HepG2 (cell line): Measurements from ENCODE around the gene INSR. TPM values are rescaled to one million over a fixed set of nuclear protein-coding genes. Genes with fewer than 3 reads are reported as not detected.
A peak's percentile ranks its signal among the peaks of the same experiment; 100 is the strongest.

Experiments
- HOXA3 ChIP-seq: sonication (generic); formaldehyde crosslinking; IDR thresholded peaks from 2 replicates; pipeline ENCODE4 v1.5.0; 2020; ENCODE audit warnings: missing genetic modification reagents
- MEF2D ChIP-seq: sonication (generic); formaldehyde crosslinking; IDR thresholded peaks from 2 replicates; pipeline ENCODE4 v1.5.1; 2020; ENCODE audit warnings: mild to moderate bottlenecking, missing genetic modification reagents
- NR2F1 ChIP-seq, 2 experiments: fragments of 450-650 bp in 1 of 2; formaldehyde crosslinking in 1 of 2; IDR thresholded peaks; 2 replicates each; pipeline versions ENCODE4 v1.5.0 to v1.6.1; 2016 to 2020; ENCODE audit warnings: mild to moderate bottlenecking in 1 of 2, missing compliant biosample characterization in 1 of 2, missing genetic modification reagents in 1 of 2, moderate library complexity in 1 of 2
- NR2F2 ChIP-seq: IDR thresholded peaks from 2 replicates; pipeline ENCODE4 v1.6.1; 2012; ENCODE audit warnings: low read depth, inconsistent platforms, borderline replicate concordance
- SMAD3 ChIP-seq: sonication (generic); formaldehyde crosslinking; IDR thresholded peaks from 2 replicates; pipeline ENCODE4 v1.4.0; 2020; ENCODE audit warnings: missing genetic modification reagents
- SMARCC2 ChIP-seq: fragments of 450-650 bp; IDR thresholded peaks from 2 replicates; pipeline ENCODE4 v1.6.1; 2017; ENCODE audit warnings: antibody characterized with exemption, mild to moderate bottlenecking
- SOX6 ChIP-seq, 2 experiments: fragments of 450-650 bp in 1 of 2; sonication (generic) in 1 of 2; formaldehyde crosslinking in 1 of 2; IDR thresholded peaks; 2 replicates each; pipeline versions ENCODE4 v1.4.0 to v1.6.1; 2017 to 2020; ENCODE audit warnings: antibody characterized with exemption in 1 of 2, mild to moderate bottlenecking in 1 of 2, missing genetic modification reagents in 1 of 2
- ZBTB3 ChIP-seq: sonication (generic); formaldehyde crosslinking; IDR thresholded peaks from 2 replicates; pipeline ENCODE4 v1.4.0; 2020; ENCODE audit warnings: low read depth, mild to moderate bottlenecking, moderate library complexity, missing genetic modification reagents, borderline replicate concordance
- ZKSCAN8 ChIP-seq: IDR thresholded peaks from 2 replicates; pipeline ENCODE4 v1.6.1; 2016; ENCODE audit warnings: borderline replicate concordance, missing genetic modification reagents, missing compliant biosample characterization
- ZNF432 ChIP-seq: sonication (generic); formaldehyde crosslinking; IDR thresholded peaks from 2 replicates; pipeline ENCODE4 v1.5.0; 2020; ENCODE audit warnings: missing genetic modification reagents, mild to moderate bottlenecking, borderline replicate concordance
- ZNF558 ChIP-seq: sonication (generic); formaldehyde crosslinking; IDR thresholded peaks from 2 replicates; pipeline ENCODE4 v1.9.0; 2022; ENCODE audit warnings: mild to moderate bottlenecking, missing genetic modification reagents, borderline replicate concordance
- ZNF780A ChIP-seq: sonication (generic); formaldehyde crosslinking; IDR thresholded peaks from 2 replicates; pipeline ENCODE4 v1.8.0; 2022; ENCODE audit warnings: mild to moderate bottlenecking, missing genetic modification reagents, moderate library complexity
- polyA plus RNA-seq, 8 experiments: library from polyadenylated mRNA; depleted of rRNA in 3 of 8; stranded (reverse) in 7 of 8; unstranded in 1 of 8; fragments of >200 nt; fragmentation: Illumina TruSeq in 4 of 8; extraction: Trizol in 4 of 8; gene quantifications; 2 replicates each; pipeline versions ENCODE4 v1.2.1 to v1.2.3, GENCODE V29; 2011 to 2016; ENCODE audit warnings: low read depth in 4 of 8, missing spikeins in 1 of 8, mixed read lengths in 1 of 8; ENCODE audit not compliant: insufficient read depth in 1 of 8
- total RNA-seq, 5 experiments: library from RNA; depleted of rRNA; stranded (reverse); fragments of >200 nt; fragmentation: Illumina TruSeq; extraction: Trizol; gene quantifications; 2 replicates each; pipeline ENCODE4 v1.2.3, GENCODE V29; 2016; ENCODE audit warnings: low read depth in 1 of 5
- TF ChIP-seq, protein P1 (sequence below): sonication (generic); formaldehyde crosslinking; IDR thresholded peaks from 2 replicates; pipeline ENCODE4 v1.4.0; 2020; ENCODE audit warnings: missing genetic modification reagents, mild to moderate bottlenecking, borderline replicate concordance
- TF ChIP-seq, protein P2 (sequence below): sonication (generic); formaldehyde crosslinking; IDR thresholded peaks from 2 replicates; pipeline ENCODE4 v1.4.0; 2020; ENCODE audit warnings: missing genetic modification reagents
- TF ChIP-seq, protein P3 (sequence below): sonication (generic); formaldehyde crosslinking; IDR thresholded peaks from 2 replicates; pipeline ENCODE4 v1.5.0; 2020; ENCODE audit warnings: missing genetic modification reagents
- TF ChIP-seq, protein P4 (sequence below): sonication (generic); formaldehyde crosslinking; IDR thresholded peaks from 2 replicates; pipeline ENCODE4 v1.4.0; 2020; ENCODE audit warnings: missing genetic modification reagents

The INSR gene
- total and polyA plus RNA-seq, 2 of the 13 experiments (the other 11 are each of a cell fraction or from before 2014, with no cell fraction given), result 24.2 to 29.8 TPM

DNA sequence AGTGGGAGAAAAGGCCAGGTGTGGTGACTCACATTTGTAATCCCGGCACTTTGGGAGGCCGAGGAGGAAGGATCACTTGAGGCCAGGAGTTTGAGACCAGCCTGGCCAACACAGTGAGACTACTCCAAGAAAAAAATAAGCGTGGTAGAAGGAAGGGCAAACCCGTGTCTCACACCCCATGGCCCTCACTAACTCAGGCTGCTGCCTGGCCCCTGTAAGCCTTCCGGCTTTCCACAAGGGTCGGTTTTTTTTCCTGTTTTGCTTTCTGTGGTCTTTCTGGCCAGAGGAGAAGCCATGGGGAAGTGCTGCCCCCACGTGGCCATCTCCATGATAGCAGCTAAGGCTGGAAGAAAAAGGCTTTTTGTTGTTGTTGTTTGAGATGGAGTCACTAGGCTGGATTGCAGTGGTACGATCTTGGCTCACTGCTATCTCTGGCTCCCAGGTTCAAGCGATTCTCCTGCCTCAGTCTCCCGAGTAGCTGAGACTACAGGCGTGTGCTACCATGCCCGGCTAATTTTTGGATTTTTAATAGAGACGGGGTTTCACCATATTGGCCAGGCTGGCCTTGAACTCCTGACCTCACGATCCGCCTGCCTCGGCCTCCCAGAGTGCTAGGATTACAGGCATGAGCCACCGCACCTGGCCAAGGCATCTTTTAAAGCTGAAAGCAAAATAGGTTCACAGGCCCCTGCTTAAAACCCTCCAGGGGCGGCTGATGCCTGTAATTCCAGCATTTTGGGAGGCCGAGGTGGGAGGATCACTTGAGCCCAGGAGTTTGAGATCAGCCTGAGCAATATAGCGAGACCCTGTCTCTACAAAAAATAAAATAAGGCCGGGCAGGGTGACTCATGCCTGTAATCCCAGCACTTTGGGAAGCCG, 47.0 kb upstream of the INSR start (continued):
- no peak; a peak in 2 of 4 replicates for TF ChIP-seq NR2F1 (CRISPR knock-in tag; IDR thresholded peaks at IDR 0.05)
- no peak for TF ChIP-seq SMAD3 (CRISPR knock-in tag)
- TF ChIP-seq SOX6 (IDR thresholded peaks at IDR 0.05), result no peak
- peak; percentile 54 for TF ChIP-seq SOX6 (CRISPR knock-in tag; IDR thresholded peaks at IDR 0.05)
- TF ChIP-seq, protein P1, sequence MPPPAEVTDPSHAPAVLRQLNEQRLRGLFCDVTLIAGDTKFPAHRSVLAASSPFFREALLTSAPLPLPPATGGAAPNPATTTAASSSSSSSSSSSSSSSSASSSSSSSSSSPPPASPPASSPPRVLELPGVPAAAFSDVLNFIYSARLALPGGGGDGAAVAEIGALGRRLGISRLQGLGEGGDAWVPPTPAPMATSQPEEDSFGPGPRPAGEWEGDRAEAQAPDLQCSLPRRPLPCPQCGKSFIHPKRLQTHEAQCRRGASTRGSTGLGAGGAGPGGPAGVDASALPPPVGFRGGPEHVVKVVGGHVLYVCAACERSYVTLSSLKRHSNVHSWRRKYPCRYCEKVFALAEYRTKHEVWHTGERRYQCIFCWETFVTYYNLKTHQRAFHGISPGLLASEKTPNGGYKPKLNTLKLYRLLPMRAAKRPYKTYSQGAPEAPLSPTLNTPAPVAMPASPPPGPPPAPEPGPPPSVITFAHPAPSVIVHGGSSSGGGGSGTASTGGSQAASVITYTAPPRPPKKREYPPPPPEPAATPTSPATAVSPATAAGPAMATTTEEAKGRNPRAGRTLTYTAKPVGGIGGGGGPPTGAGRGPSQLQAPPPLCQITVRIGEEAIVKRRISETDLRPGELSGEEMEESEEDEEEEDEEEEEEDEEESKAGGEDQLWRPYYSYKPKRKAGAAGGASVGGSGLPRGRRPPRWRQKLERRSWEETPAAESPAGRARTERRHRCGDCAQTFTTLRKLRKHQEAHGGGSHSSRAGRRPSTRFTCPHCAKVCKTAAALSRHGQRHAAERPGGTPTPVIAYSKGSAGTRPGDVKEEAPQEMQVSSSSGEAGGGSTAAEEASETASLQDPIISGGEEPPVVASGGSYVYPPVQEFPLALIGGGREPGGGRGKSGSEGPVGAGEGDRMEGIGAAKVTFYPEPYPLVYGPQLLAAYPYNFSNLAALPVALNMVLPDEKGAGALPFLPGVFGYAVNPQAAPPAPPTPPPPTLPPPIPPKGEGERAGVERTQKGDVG (CRISPR knock-in tag), result 0 out of 2 replicates have a peak, but pooled peaks have one; percentile 21
- TF ChIP-seq, protein P2, sequence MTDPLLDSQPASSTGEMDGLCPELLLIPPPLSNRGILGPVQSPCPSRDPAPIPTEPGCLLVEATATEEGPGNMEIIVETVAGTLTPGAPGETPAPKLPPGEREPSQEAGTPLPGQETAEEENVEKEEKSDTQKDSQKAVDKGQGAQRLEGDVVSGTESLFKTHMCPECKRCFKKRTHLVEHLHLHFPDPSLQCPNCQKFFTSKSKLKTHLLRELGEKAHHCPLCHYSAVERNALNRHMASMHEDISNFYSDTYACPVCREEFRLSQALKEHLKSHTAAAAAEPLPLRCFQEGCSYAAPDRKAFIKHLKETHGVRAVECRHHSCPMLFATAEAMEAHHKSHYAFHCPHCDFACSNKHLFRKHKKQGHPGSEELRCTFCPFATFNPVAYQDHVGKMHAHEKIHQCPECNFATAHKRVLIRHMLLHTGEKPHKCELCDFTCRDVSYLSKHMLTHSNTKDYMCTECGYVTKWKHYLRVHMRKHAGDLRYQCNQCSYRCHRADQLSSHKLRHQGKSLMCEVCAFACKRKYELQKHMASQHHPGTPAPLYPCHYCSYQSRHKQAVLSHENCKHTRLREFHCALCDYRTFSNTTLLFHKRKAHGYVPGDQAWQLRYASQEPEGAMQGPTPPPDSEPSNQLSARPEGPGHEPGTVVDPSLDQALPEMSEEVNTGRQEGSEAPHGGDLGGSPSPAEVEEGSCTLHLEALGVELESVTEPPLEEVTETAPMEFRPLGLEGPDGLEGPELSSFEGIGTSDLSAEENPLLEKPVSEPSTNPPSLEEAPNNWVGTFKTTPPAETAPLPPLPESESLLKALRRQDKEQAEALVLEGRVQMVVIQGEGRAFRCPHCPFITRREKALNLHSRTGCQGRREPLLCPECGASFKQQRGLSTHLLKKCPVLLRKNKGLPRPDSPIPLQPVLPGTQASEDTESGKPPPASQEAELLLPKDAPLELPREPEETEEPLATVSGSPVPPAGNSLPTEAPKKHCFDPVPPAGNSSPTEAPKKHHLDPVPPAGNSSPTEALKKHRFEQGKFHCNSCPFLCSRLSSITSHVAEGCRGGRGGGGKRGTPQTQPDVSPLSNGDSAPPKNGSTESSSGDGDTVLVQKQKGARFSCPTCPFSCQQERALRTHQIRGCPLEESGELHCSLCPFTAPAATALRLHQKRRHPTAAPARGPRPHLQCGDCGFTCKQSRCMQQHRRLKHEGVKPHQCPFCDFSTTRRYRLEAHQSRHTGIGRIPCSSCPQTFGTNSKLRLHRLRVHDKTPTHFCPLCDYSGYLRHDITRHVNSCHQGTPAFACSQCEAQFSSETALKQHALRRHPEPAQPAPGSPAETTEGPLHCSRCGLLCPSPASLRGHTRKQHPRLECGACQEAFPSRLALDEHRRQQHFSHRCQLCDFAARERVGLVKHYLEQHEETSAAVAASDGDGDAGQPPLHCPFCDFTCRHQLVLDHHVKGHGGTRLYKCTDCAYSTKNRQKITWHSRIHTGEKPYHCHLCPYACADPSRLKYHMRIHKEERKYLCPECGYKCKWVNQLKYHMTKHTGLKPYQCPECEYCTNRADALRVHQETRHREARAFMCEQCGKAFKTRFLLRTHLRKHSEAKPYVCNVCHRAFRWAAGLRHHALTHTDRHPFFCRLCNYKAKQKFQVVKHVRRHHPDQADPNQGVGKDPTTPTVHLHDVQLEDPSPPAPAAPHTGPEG, result no peak
- no peak; the same call in 1 of the 2 replicates for TF ChIP-seq ZKSCAN8 (CRISPR knock-in tag)
- TF ChIP-seq ZNF558 (CRISPR knock-in tag), result no peak
- peak; percentile 38; the same call in 1 of the 2 replicates for TF ChIP-seq HOXA3 (CRISPR knock-in tag)
- no peak for TF ChIP-seq MEF2D (CRISPR knock-in tag)
- TF ChIP-seq, protein P3, sequence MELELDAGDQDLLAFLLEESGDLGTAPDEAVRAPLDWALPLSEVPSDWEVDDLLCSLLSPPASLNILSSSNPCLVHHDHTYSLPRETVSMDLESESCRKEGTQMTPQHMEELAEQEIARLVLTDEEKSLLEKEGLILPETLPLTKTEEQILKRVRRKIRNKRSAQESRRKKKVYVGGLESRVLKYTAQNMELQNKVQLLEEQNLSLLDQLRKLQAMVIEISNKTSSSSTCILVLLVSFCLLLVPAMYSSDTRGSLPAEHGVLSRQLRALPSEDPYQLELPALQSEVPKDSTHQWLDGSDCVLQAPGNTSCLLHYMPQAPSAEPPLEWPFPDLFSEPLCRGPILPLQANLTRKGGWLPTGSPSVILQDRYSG (CRISPR knock-in tag), result no peak
- TF ChIP-seq NR2F2, result no peak
- TF ChIP-seq SMARCC2, result no peak
- TF ChIP-seq, protein P4, sequence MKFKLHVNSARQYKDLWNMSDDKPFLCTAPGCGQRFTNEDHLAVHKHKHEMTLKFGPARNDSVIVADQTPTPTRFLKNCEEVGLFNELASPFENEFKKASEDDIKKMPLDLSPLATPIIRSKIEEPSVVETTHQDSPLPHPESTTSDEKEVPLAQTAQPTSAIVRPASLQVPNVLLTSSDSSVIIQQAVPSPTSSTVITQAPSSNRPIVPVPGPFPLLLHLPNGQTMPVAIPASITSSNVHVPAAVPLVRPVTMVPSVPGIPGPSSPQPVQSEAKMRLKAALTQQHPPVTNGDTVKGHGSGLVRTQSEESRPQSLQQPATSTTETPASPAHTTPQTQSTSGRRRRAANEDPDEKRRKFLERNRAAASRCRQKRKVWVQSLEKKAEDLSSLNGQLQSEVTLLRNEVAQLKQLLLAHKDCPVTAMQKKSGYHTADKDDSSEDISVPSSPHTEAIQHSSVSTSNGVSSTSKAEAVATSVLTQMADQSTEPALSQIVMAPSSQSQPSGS (CRISPR knock-in tag), result peak; percentile 38; the same call in 1 of the 2 replicates
- TF ChIP-seq ZNF780A (CRISPR knock-in tag), result no peak
- no peak for TF ChIP-seq ZBTB3
- TF ChIP-seq ZNF432, result no peak
